CD14-positive monocyte (primary cell): ENCODE data around the gene OR1F1. TPM values are rescaled to one million over a fixed set of nuclear protein-coding genes. Genes with fewer than 3 reads are reported as not detected.

Experiments
- DNase-seq, 3 donors: peaks; one replicate each; pipeline ENCODE4 v3.0.0-alpha.2; 2011 to 2022
- H2AFZ ChIP-seq: 2 replicates; pipeline ENCODE4 v1.6.0; 2012; ENCODE audit warnings: mild to moderate bottlenecking, low read depth, low read length, inconsistent platforms; ENCODE audit not compliant: insufficient read depth, poor library complexity, severe bottlenecking
- H3K27ac ChIP-seq, 2 donors: 1 replicate in 1 of 2; 2 replicates in 1 of 2; pipeline ENCODE4 v1.5.1; 2012 to 2013; ENCODE audit warnings: low read length in 2 of 2, control low read depth in 1 of 2, inconsistent platforms in 1 of 2, low read depth in 1 of 2, mild to moderate bottlenecking in 1 of 2
- H3K27me3 ChIP-seq, 2 donors: one replicate each; pipeline versions ENCODE4 v1.6.0 to v1.6.1; 2011 to 2013; ENCODE audit warnings: low read length in 2 of 2; ENCODE audit not compliant: control insufficient read depth in 2 of 2, insufficient read depth in 2 of 2
- H3K36me3 ChIP-seq, 2 donors: replicated peaks in 1 of 2; 1 replicate in 1 of 2; 2 replicates in 1 of 2; pipeline versions ENCODE4 v1.5.1 to v1.6.1; 2012 to 2013; ENCODE audit warnings: low read length in 2 of 2, control low read depth in 1 of 2, inconsistent platforms in 1 of 2, mild to moderate bottlenecking in 1 of 2; ENCODE audit not compliant: insufficient read depth in 2 of 2, control insufficient read depth in 1 of 2
- H3K4me1 ChIP-seq, 2 donors: 1 replicate in 1 of 2; 2 replicates in 1 of 2; pipeline versions ENCODE4 v1.5.1 to v1.6.1; 2012 to 2013; ENCODE audit warnings: low read length in 2 of 2, control low read depth in 1 of 2, inconsistent platforms in 1 of 2, mild to moderate bottlenecking in 1 of 2, moderate library complexity in 1 of 2; ENCODE audit not compliant: insufficient read depth in 2 of 2, control insufficient read depth in 1 of 2
- H3K4me2 ChIP-seq: replicated peaks from 2 replicates; pipeline ENCODE3; 2012; ENCODE audit warnings: low read length, moderate library complexity, mild to moderate bottlenecking; ENCODE audit not compliant: poor library complexity, severe bottlenecking; ENCODE audit errors: extremely low read depth
- H3K4me3 ChIP-seq, 3 experiments: fragments of 200-600 bp in 1 of 3; sonication (generic) in 1 of 3; replicated peaks in 1 of 3; 1 replicate in 2 of 3; 2 replicates in 1 of 3; pipeline ENCODE4 v1.5.1; 2011 to 2013; ENCODE audit warnings: low read length in 3 of 3, mild to moderate bottlenecking in 3 of 3, control low read depth in 2 of 3, low read depth in 2 of 3, inconsistent platforms in 1 of 3, moderate library complexity in 1 of 3
- H3K79me2 ChIP-seq: 2 replicates; pipeline ENCODE4 v1.6.0; 2012; ENCODE audit warnings: mild to moderate bottlenecking, control low read depth, inconsistent platforms, low read length, moderate library complexity; ENCODE audit not compliant: insufficient read depth
- H3K9ac ChIP-seq: 2 replicates; pipeline ENCODE4 v1.6.0; 2017; ENCODE audit warnings: low read length, mild to moderate bottlenecking; ENCODE audit not compliant: insufficient read depth, poor library complexity, severe bottlenecking
- H3K9me3 ChIP-seq, 2 donors: replicated peaks in 1 of 2; 1 replicate in 1 of 2; 2 replicates in 1 of 2; pipeline versions ENCODE4 v1.5.1 to v1.6.1; 2012 to 2013; ENCODE audit warnings: low read length in 2 of 2, control low read depth in 1 of 2; ENCODE audit not compliant: control insufficient read depth in 1 of 2, insufficient read depth in 1 of 2
- H4K20me1 ChIP-seq: 2 replicates; pipeline ENCODE4 v1.6.0; 2012; ENCODE audit warnings: mild to moderate bottlenecking, low read length, control low read depth, moderate library complexity; ENCODE audit not compliant: insufficient read depth
- H3K27ac Mint-ChIP-seq, 7 donors: one replicate each; pipeline ENCODE4 v1.8.0; 2020; ENCODE audit warnings: mild to moderate bottlenecking in 7 of 7, mixed read lengths in 7 of 7, moderate library complexity in 6 of 7, inconsistent platforms in 2 of 7
- H3K27me3 Mint-ChIP-seq, 3 donors: one replicate each; pipeline ENCODE4 v1.8.0; 2021 to 2022; ENCODE audit warnings: low read depth in 3 of 3, mild to moderate bottlenecking in 3 of 3, mixed read lengths in 3 of 3, moderate library complexity in 3 of 3, inconsistent platforms in 1 of 3
- H3K36me3 Mint-ChIP-seq, 2 donors: one replicate each; pipeline ENCODE4 v1.8.0; 2020; ENCODE audit warnings: mixed read lengths in 2 of 2, inconsistent platforms in 1 of 2, mild to moderate bottlenecking in 1 of 2
- H3K4me1 Mint-ChIP-seq: one replicate; pipeline ENCODE4 v1.8.0; 2020; ENCODE audit warnings: mild to moderate bottlenecking, mixed read lengths
- H3K4me3 Mint-ChIP-seq, 2 donors: one replicate each; pipeline ENCODE4 v1.8.0; 2020; ENCODE audit warnings: mild to moderate bottlenecking in 2 of 2, mixed read lengths in 2 of 2, moderate library complexity in 1 of 2
- H3K9me3 Mint-ChIP-seq, 7 donors: one replicate each; pipeline ENCODE4 v1.8.0; 2020 to 2022; ENCODE audit warnings: mixed read lengths in 7 of 7, mild to moderate bottlenecking in 6 of 7, moderate library complexity in 6 of 7, inconsistent platforms in 2 of 7
- WGBS: methylation state at CpG from one replicate; pipeline ENCODE4 v1.1.5; 2013; ENCODE audit warnings: missing lambda C conversion rate; ENCODE audit not compliant: insufficient coverage; 5-methylcytosine and 5-hydroxymethylcytosine counted together
- intact Hi-C, 2 donors: fragments of 100-400 bp; cut with micrococcal nuclease; formaldehyde crosslinking; loops; one replicate each; pipeline versions ENCODE4 v1.15.0 to v1.15.1; 2023
- polyA plus RNA-seq, 3 donors: library from polyadenylated mRNA; depleted of rRNA in 1 of 3; unstranded in 2 of 3; stranded (reverse) in 1 of 3; fragments of 300-500 nt in 2 of 3; fragments of >200 nt in 1 of 3; fragmentation: Illumina TruSeq in 2 of 3; gene quantifications; 1 replicate in 2 of 3; 2 replicates in 1 of 3; pipeline ENCODE4 v1.2.3, GENCODE V29; 2012 to 2021
- TF ChIP-seq, protein P1 (sequence below): fragments of 200-600 bp; IDR thresholded peaks from one replicate; pipeline ENCODE4 v1.8.0; 2022; ENCODE audit warnings: antibody characterized with exemption, mild to moderate bottlenecking

OR1F1 gene
- polyA plus RNA-seq, 3 donors = not detected

DNA sequence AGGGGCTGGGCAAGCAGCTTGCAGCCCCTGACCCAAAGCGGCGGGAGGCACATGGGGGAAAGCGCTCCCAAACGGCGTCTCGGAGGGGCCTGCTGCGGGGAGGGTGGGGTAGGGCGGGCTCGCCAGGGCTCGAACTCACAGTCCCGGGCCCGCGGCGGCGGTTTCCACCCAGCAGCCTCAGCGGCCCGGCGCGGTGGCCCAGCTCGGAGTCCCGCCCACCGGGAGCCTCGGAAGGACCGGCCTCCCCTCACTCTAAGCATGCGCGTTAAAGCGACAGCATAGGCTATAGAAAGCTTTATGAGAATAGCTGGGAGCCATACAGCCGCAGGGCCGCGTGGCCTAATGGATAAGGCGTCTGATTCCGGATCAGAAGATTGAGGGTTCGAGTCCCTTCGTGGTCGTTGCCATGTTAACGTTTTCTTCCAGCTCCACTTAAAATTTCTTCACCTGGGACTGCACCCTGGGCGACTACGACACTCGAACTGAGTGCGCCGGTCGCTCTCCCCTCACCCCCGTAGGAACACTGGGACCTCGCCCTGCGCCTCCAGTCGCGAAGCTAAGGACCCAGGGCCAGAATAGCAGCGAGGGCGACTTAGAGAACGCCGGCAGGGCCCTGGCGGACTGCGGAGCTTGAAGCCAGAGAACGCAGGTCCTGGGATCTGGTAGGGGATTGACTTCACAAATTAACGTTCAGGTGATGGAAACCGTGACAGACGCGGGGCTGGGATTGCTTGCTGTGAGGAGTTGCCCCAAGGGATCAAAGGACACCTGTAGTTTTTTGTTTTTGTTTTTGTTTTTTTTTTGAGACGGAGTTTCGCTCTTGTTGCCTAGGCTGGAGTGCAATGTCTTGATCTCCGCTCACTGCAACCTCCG, 37.4 kb upstream of the OR1F1 start:
- peak; percentile 91 to 97 (median 92) for DNase-seq
- Histone ChIP-seq H3K9ac (peak overlapping the region; percentile 66), H4K20me1 (no peaks in the 10 kb centered on the region), H3K4me1 (peaks cover 33 to 38% of the 10 kb centered on the region in 2 donors), H3K9me3 (no peaks in the 10 kb centered on the region), H3K4me2 (peak overlapping the region; percentile 85), H3K27ac (peak overlapping the region; percentile 51 to 53), H3K36me3 (no peaks in the 10 kb centered on the region), H3K79me2 (no peaks in the 10 kb centered on the region), H3K27me3 (peaks cover 4 to 41% of the 10 kb centered on the region in 2 donors), H3K4me3 (peak overlapping the region; percentile 65 to 93 (median 74)), H2AFZ (peak overlapping the region; percentile 91)
- WGBS = 0% methylated on average over 48 of the region's 62 CpGs
- peaks cover 38 to 55% (median 48%) of the 10 kb centered on the region in 3 donors for H3K27me3 Mint-ChIP-seq
- peaks cover 0 to 10% (median 7%) of the 10 kb centered on the region in 7 donors for H3K9me3 Mint-ChIP-seq
- H3K4me3 Mint-ChIP-seq = peak overlapping the region; percentile 87 to 92
- peak overlapping the region; percentile 71 to 88 (median 80) for H3K27ac Mint-ChIP-seq
- peaks cover 0 to 2% of the 10 kb centered on the region in 2 donors for H3K36me3 Mint-ChIP-seq
- intact Hi-C loops = loop anchor here in 1 of 2 donors (2.0 to 10.0 kb wide), 3 partner anchors 16 to 304 kb away; partner anchors contain the start of gene ZNF213
- TF ChIP-seq, protein P1, sequence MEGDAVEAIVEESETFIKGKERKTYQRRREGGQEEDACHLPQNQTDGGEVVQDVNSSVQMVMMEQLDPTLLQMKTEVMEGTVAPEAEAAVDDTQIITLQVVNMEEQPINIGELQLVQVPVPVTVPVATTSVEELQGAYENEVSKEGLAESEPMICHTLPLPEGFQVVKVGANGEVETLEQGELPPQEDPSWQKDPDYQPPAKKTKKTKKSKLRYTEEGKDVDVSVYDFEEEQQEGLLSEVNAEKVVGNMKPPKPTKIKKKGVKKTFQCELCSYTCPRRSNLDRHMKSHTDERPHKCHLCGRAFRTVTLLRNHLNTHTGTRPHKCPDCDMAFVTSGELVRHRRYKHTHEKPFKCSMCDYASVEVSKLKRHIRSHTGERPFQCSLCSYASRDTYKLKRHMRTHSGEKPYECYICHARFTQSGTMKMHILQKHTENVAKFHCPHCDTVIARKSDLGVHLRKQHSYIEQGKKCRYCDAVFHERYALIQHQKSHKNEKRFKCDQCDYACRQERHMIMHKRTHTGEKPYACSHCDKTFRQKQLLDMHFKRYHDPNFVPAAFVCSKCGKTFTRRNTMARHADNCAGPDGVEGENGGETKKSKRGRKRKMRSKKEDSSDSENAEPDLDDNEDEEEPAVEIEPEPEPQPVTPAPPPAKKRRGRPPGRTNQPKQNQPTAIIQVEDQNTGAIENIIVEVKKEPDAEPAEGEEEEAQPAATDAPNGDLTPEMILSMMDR = no peak
- peaks cover 31% of the 10 kb centered on the region for H3K4me1 Mint-ChIP-seq

DNA sequence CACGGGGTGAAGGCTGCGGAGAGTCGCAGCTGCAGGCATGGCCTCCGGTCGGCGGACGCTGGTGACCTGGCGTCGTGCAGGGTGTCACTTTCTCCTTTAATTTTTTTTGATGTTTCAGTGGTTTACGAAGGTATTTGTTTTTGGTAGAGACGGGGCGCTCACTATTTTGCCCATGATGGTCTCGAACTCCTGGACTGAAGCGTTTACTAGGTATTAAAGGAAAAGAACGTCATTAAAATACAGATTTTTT, 36.1 kb upstream of the OR1F1 start:
- H3K9me3 Mint-ChIP-seq = peaks cover 0 to 10% (median 9%) of the 10 kb centered on the region in 7 donors
- Histone ChIP-seq H3K36me3 (no peaks in the 10 kb centered on the region), H3K4me3 (peak overlapping the region in 1 of 3 experiments; percentile 69), H3K27ac (no peak overlapping the region), H3K9me3 (no peaks in the 10 kb centered on the region), H3K9ac (no peak overlapping the region), H4K20me1 (no peaks in the 10 kb centered on the region), H3K27me3 (peaks cover 4 to 53% of the 10 kb centered on the region in 2 donors), H3K4me1 (peaks cover 33 to 38% of the 10 kb centered on the region in 2 donors), H3K4me2 (peak overlapping the region; percentile 85), H2AFZ (no peak overlapping the region), H3K79me2 (no peaks in the 10 kb centered on the region)
- H3K27me3 Mint-ChIP-seq = peaks cover 50 to 66% (median 61%) of the 10 kb centered on the region in 3 donors
- peak overlapping the region in 2 of 7 donors; percentile 25 to 52 for H3K27ac Mint-ChIP-seq
- peak overlapping the region; percentile 82 to 90 for H3K4me3 Mint-ChIP-seq
- TF ChIP-seq, protein P1 = no peak
- intact Hi-C loops = loop anchor here in 1 of 2 donors (10.0 kb wide), 2 partner anchors 47 to 303 kb away; no protein-coding TSS in a partner anchor
- peak in 1 of 3 donors; percentile 9 for DNase-seq
- H3K4me1 Mint-ChIP-seq = peaks cover 31% of the 10 kb centered on the region
- H3K36me3 Mint-ChIP-seq = peaks cover 0 to 2% of the 10 kb centered on the region in 2 donors
- WGBS = 0% methylated on average over 9 of the region's 15 CpGs
